GM06990 (cell line): ENCODE data around the gene PCDHGB2.
A peak's percentile ranks its signal among the peaks of the same experiment; 100 is the strongest.
"Not testable (repeated sequence)": the region's sequence is repeated elsewhere in the genome, so short reads cannot be mapped to it uniquely, and the experiment has no call there.

Experiments
- DNase-seq: peaks from one replicate; pipeline ENCODE4 v3.0.0-alpha.2; 2011; ENCODE audit not compliant: insufficient read length; ENCODE audit errors: extremely low read depth
- H3K27me3 ChIP-seq: replicated peaks from 2 replicates; pipeline ENCODE4 v1.6.0; 2011; ENCODE audit warnings: low read length; ENCODE audit not compliant: control insufficient read depth, insufficient read depth
- H3K36me3 ChIP-seq: 2 replicates; pipeline ENCODE4 v1.5.1; 2011; ENCODE audit warnings: low read length; ENCODE audit not compliant: control insufficient read depth, insufficient read depth
- H3K4me3 ChIP-seq: replicated peaks from 2 replicates; pipeline ENCODE4 v1.5.1; 2011; ENCODE audit warnings: low read depth, mild to moderate bottlenecking, control low read depth, low read length
- TF ChIP-seq, protein P1 (sequence below): IDR thresholded peaks from 2 replicates; pipeline ENCODE4 v1.5.1; 2011; ENCODE audit warnings: low read length, control low read depth, mild to moderate bottlenecking, inconsistent platforms; ENCODE audit not compliant: insufficient read depth, poor library complexity, severe bottlenecking

Gene PCDHGB2

DNA sequence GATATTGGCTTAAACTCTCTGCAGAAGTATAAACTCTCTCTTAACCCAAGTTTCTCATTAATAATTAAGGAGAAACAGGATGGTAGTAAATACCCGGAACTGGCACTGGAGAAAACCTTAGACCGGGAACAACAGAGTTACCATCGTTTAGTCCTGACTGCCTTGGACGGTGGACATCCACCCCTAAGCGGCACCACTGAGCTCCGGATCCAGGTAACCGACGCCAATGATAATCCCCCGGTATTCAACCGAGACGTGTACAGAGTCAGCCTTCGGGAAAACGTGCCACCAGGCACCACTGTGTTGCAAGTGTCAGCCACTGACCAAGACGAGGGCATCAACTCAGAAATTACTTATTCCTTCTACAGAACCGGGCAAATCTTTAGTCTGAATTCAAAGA, 38.8 kb downstream of the PCDHGB2 start:
- Histone ChIP-seq H3K4me3 (no peak overlapping the region), H3K27me3 (no peaks in the 10 kb centered on the region), H3K36me3 (no peaks in the 10 kb centered on the region)
- DNase-seq, result no peak
- TF ChIP-seq, protein P1, sequence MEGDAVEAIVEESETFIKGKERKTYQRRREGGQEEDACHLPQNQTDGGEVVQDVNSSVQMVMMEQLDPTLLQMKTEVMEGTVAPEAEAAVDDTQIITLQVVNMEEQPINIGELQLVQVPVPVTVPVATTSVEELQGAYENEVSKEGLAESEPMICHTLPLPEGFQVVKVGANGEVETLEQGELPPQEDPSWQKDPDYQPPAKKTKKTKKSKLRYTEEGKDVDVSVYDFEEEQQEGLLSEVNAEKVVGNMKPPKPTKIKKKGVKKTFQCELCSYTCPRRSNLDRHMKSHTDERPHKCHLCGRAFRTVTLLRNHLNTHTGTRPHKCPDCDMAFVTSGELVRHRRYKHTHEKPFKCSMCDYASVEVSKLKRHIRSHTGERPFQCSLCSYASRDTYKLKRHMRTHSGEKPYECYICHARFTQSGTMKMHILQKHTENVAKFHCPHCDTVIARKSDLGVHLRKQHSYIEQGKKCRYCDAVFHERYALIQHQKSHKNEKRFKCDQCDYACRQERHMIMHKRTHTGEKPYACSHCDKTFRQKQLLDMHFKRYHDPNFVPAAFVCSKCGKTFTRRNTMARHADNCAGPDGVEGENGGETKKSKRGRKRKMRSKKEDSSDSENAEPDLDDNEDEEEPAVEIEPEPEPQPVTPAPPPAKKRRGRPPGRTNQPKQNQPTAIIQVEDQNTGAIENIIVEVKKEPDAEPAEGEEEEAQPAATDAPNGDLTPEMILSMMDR, result no peak

DNA sequence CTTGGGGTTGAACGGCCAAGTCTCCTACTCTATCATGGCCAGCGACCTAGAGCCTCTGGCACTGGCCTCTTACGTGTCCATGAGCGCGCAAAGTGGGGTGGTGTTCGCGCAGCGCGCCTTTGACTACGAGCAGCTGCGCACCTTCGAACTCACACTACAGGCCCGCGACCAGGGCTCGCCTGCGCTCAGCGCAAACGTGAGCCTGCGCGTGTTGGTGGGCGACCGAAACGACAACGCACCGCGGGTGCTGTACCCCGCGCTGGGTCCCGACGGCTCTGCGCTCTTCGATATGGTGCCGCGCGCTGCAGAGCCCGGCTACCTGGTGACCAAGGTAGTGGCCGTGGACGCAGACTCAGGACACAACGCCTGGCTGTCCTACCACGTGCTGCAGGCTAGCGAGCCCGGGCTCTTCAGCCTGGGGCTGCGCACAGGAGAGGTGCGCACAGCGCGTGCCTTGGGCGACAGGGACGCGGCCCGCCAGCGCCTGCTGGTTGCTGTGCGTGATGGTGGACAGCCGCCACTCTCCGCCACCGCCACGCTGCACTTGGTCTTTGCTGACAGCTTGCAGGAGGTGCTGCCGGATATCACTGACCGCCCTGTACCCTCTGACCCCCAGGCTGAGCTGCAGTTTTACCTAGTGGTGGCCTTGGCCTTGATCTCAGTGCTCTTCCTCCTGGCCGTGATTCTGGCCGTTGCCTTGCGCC, 39.9 kb downstream of the PCDHGB2 start:
- H3K27me3 ChIP-seq, result no peaks in the 10 kb centered on the region
- DNase-seq, result no peak
- no peaks in the 10 kb centered on the region for H3K36me3 ChIP-seq
- TF ChIP-seq, protein P1, result no peak
- no peak overlapping the region for H3K4me3 ChIP-seq

DNA sequence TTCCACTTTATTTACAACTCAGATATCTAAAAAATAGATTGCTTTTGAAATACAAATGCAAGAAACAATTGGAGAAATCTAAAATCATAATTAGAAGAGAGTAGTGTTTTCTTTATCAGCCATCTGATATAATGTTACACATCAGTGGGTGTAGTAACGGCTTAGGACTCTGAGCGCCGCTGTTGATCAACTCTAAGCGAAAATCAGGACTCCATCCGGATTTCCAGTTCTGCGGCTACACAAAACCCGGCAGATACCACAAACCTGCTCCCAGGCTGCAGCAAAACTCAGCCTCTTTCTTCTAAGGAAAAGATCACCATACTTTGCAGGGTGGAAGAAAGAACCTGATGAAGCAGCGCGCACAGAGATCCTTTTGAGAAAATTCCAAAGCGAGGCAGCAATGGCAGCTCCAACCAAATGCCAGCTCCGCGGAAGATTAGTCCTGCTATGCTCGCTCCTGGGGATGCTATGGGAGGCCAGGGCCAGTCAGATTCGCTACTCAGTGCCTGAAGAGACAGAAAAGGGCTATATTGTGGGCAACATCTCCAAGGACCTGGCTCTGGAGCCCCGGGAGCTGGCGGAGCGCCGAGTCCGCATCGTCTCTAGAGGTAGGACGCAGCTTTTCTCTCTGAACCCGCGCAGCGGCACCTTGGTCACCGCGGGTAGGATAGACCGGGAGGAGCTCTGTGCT, 42.9 kb downstream of the PCDHGB2 start, which contains the start of gene PCDHGA9:
Gene PCDHGA9 (plus strand): TSS at position 226 of the 691 bp plus-strand sequence. CDS start 175 bp downstream, at position 401.
- no peak for DNase-seq
- TF ChIP-seq, protein P1, result peak; percentile 14
- H3K36me3 ChIP-seq, result no peaks in the 10 kb centered on the region
- no peak within 1 kb of the TSS for H3K4me3 ChIP-seq
- H3K27me3 ChIP-seq, result no peaks in the 10 kb centered on the region

DNA sequence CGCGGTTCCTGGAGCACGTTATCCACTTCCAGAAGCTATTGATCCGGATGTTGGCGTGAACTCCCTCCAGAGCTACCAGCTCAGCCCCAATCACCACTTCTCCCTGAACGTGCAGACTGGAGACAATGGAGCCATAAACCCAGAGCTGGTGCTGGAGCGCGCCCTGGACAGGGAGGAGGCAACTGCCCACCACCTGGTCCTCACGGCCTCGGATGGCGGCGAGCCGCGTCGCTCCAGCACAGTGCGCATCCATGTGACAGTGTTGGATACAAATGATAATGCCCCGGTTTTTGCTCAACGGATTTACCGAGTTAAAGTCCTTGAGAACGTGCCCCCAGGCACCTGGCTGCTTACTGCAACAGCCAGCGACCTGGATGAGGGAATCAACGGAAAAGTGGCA, 43.6 kb downstream of the PCDHGB2 start:
- Histone ChIP-seq H3K27me3 (no peaks in the 10 kb centered on the region), H3K36me3 (no peaks in the 10 kb centered on the region), H3K4me3 (no peak overlapping the region)
- TF ChIP-seq, protein P1, result no peak
- no peak for DNase-seq

DNA sequence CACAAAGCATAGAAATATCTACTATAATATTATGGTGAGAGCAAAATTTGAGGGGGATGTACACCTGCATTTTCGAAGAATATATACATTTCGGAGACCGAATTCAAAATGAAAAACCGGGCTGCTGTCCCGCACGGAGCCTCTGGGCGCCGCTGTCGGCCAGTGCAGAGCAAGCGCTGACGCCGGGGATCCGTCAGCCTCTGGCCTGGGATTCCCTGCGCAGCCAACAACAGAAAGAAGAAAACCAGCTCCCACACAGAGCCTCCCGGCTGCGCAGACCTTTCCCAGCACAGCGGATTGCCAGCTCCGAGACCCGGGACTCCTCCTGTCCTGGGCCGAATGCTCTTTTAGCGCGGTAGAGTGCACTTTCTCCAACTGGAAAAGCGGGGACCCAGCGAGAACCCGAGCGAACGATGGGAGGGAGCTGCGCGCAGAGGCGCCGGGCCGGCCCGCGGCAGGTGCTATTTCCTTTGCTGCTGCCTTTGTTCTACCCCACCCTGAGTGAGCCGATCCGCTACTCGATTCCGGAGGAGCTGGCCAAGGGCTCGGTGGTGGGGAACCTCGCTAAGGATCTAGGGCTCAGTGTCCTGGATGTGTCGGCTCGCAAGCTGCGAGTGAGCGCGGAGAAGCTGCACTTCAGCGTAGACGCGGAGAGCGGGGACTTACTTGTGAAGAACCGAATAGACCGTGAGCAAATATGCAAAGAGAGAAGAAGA, 48.2 kb downstream of the PCDHGB2 start, which contains the start of gene PCDHGB6:
Gene PCDHGB6 (plus strand): TSS at position 232 of the 716 bp plus-strand sequence. CDS start 182 bp downstream, at position 414.
- not testable (repeated sequence) for H3K36me3 ChIP-seq, H3K27me3 ChIP-seq, DNase-seq, H3K4me3 ChIP-seq
- TF ChIP-seq, protein P1, result peak; percentile 32
